22Rv1 (cell line): Measurements from ENCODE around the gene LAMA5.

Experiments
- H3K27ac ChIP-seq: fragments of 450-650 bp; 2 replicates; pipeline ENCODE4 v1.5.1; 2017
- ZFX ChIP-seq: fragments of 450-650 bp; IDR thresholded peaks from 2 replicates; pipeline ENCODE4 v1.6.1; 2017; ENCODE audit warnings: antibody characterized with exemption, borderline replicate concordance
- TF ChIP-seq, protein P1 (sequence below): fragments of 450-650 bp; IDR thresholded peaks from 2 replicates; pipeline ENCODE4 v1.5.1; 2017; ENCODE audit warnings: mild to moderate bottlenecking

LAMA5 gene

GRCh38 chr20:62370115-62370806, 3.1 kb upstream of the LAMA5 start:
- TF ChIP-seq ZFX = no peak
- TF ChIP-seq, protein P1, sequence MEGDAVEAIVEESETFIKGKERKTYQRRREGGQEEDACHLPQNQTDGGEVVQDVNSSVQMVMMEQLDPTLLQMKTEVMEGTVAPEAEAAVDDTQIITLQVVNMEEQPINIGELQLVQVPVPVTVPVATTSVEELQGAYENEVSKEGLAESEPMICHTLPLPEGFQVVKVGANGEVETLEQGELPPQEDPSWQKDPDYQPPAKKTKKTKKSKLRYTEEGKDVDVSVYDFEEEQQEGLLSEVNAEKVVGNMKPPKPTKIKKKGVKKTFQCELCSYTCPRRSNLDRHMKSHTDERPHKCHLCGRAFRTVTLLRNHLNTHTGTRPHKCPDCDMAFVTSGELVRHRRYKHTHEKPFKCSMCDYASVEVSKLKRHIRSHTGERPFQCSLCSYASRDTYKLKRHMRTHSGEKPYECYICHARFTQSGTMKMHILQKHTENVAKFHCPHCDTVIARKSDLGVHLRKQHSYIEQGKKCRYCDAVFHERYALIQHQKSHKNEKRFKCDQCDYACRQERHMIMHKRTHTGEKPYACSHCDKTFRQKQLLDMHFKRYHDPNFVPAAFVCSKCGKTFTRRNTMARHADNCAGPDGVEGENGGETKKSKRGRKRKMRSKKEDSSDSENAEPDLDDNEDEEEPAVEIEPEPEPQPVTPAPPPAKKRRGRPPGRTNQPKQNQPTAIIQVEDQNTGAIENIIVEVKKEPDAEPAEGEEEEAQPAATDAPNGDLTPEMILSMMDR = no peak
- H3K27ac ChIP-seq = peak overlapping the region; percentile 7; the same call in 1 of the 2 replicates

GRCh38 chr20:62369815-62370114, 2.7 kb upstream of the LAMA5 start:
- no peak overlapping the region for H3K27ac ChIP-seq
- TF ChIP-seq ZFX = no peak
- TF ChIP-seq, protein P1 = no peak

GRCh38 chr20:62368976-62369814, 2.1 kb upstream of the LAMA5 start:
- TF ChIP-seq, protein P1 = no peak
- TF ChIP-seq ZFX = no peak
- H3K27ac ChIP-seq = no peak overlapping the region

GRCh38 chr20:62368392-62368975, 1.4 kb upstream of the LAMA5 start:
- peak overlapping the region; percentile 92 for H3K27ac ChIP-seq
- no peak for TF ChIP-seq ZFX
- TF ChIP-seq, protein P1 = no peak

- TF ChIP-seq, protein P1 = no peak
- H3K27ac ChIP-seq = peak overlapping the region; percentile 92
Observed at GRCh38 chr20:62367633-62368391, 700 bp upstream of the LAMA5 start.

GRCh38 chr20:62366370-62367135, 559 bp downstream of the LAMA5 start:
- TF ChIP-seq ZFX = no peak
- TF ChIP-seq, protein P1 = no peak
- peak overlapping the region; percentile 92 for H3K27ac ChIP-seq
